ENCODE data around the gene PI4KA.
"Not testable (repeated sequence)": the region's sequence is repeated elsewhere in the genome, so short reads cannot be mapped to it uniquely, and the experiment has no call there.

DNA sequence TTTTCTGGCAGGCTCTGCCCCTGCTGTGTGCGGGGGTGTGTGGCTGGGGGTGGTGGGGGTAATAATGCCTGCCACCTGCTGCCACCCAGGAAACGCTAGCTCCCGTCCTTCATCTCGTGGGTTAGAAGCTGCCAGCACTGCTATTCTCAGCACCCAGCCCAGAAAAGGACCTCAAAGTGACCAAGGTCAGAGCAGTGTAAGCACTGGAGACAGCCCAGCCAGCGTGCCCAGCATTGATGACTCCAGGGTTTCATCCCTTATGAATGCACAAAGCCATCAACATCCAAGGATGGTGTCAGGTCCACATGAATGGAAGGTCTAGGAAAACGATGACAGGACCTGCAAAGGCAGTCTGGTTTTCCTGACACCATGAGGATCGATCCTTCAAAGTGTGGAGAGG, 140.6 kb downstream of the PI4KA start:
- TF ChIP-seq, protein P1, sequence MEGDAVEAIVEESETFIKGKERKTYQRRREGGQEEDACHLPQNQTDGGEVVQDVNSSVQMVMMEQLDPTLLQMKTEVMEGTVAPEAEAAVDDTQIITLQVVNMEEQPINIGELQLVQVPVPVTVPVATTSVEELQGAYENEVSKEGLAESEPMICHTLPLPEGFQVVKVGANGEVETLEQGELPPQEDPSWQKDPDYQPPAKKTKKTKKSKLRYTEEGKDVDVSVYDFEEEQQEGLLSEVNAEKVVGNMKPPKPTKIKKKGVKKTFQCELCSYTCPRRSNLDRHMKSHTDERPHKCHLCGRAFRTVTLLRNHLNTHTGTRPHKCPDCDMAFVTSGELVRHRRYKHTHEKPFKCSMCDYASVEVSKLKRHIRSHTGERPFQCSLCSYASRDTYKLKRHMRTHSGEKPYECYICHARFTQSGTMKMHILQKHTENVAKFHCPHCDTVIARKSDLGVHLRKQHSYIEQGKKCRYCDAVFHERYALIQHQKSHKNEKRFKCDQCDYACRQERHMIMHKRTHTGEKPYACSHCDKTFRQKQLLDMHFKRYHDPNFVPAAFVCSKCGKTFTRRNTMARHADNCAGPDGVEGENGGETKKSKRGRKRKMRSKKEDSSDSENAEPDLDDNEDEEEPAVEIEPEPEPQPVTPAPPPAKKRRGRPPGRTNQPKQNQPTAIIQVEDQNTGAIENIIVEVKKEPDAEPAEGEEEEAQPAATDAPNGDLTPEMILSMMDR (IDR thresholded peaks at IDR 0.05), result not testable (repeated sequence)
- not testable (repeated sequence) for TF ChIP-seq POLR2A, EP300 (IDR thresholded peaks at IDR 0.05)

All from tibial nerve (tissue), 4 donors.